Erythroblast (primary cell): ENCODE measurements around the gene FSD1L.

Experiments used
- GATA1 ChIP-seq: IDR thresholded peaks from 2 replicates; pipeline ENCODE4 v1.6.1; 2011; ENCODE audit warnings: low read depth, mild to moderate bottlenecking, control low read depth, low read length, moderate library complexity
- POLR2A ChIP-seq: IDR thresholded peaks from 2 replicates; pipeline ENCODE4 v1.6.1; 2011; ENCODE audit warnings: mild to moderate bottlenecking, low read length

- TF ChIP-seq POLR2A = no peak
- no peak for TF ChIP-seq GATA1
Measured at GRCh38 chr9:105501414-105501813, 53.6 kb downstream of the FSD1L start.
